ENCODE results near the gene RAB40C.

- TF ChIP-seq EZH2phosphoT487 (IDR thresholded peaks at IDR 0.05; ENCODE audit: insufficient read depth, low read depth) (no peak), EZH2 (IDR thresholded peaks at IDR 0.05; ENCODE audit: insufficient read depth, poor library complexity, severe bottlenecking) (no peak)
Observed at GRCh38 chr16:592518-593306, 2.8 kb downstream of the RAB40C start.
